HepG2 (cell line): Measurements from ENCODE around the gene GSK3A. TPM values are rescaled to one million over a fixed set of nuclear protein-coding genes. Genes with fewer than 3 reads are reported as not detected.

Experiments
- AHR ChIP-seq: IDR thresholded peaks from 2 replicates; pipeline ENCODE4 v1.6.1; 2018; ENCODE audit warnings: missing genetic modification reagents, missing compliant biosample characterization
- ATM ChIP-seq: fragments of 450-650 bp; IDR thresholded peaks from 2 replicates; pipeline ENCODE4 v1.7.1; 2017; ENCODE audit warnings: mild to moderate bottlenecking, borderline replicate concordance
- PRPF4 ChIP-seq: fragments of 200-400 bp; formaldehyde crosslinking; IDR thresholded peaks from 2 replicates; pipeline ENCODE4 v1.6.1; 2016; ENCODE audit warnings: low read length, low read depth; ENCODE audit not compliant: poor library complexity, severe bottlenecking
- RXRB ChIP-seq: IDR thresholded peaks from 2 replicates; pipeline ENCODE4 v1.6.1; 2016; ENCODE audit warnings: borderline replicate concordance, missing genetic modification reagents, missing compliant biosample characterization
- SKI ChIP-seq: fragments of 450-650 bp; IDR thresholded peaks from one replicate; pipeline ENCODE4 v1.6.1; 2018; ENCODE audit warnings: mild to moderate bottlenecking; ENCODE audit not compliant: partially characterized antibody
- ZBTB4 ChIP-seq: sonication (generic); formaldehyde crosslinking; IDR thresholded peaks from 2 replicates; pipeline ENCODE4 v1.4.0; 2020; ENCODE audit warnings: missing genetic modification reagents, mild to moderate bottlenecking, borderline replicate concordance
- ZFAT ChIP-seq: sonication (generic); formaldehyde crosslinking; conservative IDR thresholded peaks from 2 replicates; pipeline ENCODE4 v1.8.1; 2023; ENCODE audit warnings: missing genetic modification reagents, inconsistent platforms
- ZNF430 ChIP-seq: sonication (generic); formaldehyde crosslinking; IDR thresholded peaks from 2 replicates; pipeline ENCODE4 v1.9.0; 2021; ENCODE audit warnings: mild to moderate bottlenecking, missing genetic modification reagents
- ZNF598 ChIP-seq: sonication (generic); formaldehyde crosslinking; IDR thresholded peaks from 2 replicates; pipeline ENCODE4 v1.5.1; 2020; ENCODE audit warnings: mild to moderate bottlenecking, missing genetic modification reagents, borderline replicate concordance
- ZNF672 ChIP-seq: sonication (generic); formaldehyde crosslinking; IDR thresholded peaks from 2 replicates; pipeline ENCODE4 v1.8.1; 2022; ENCODE audit warnings: missing genetic modification reagents
- ZNF747 ChIP-seq: sonication (generic); formaldehyde crosslinking; IDR thresholded peaks from 2 replicates; pipeline ENCODE4 v1.8.1; 2023; ENCODE audit warnings: missing genetic modification reagents, mild to moderate bottlenecking, borderline replicate concordance
- ZUFSP ChIP-seq: sonication (generic); formaldehyde crosslinking; IDR thresholded peaks from 2 replicates; pipeline ENCODE4 v1.9.0; 2021; ENCODE audit warnings: missing genetic modification reagents, mild to moderate bottlenecking, borderline replicate concordance
- polyA plus RNA-seq, 8 experiments: library from polyadenylated mRNA; depleted of rRNA in 3 of 8; stranded (reverse) in 7 of 8; unstranded in 1 of 8; fragments of >200 nt; fragmentation: Illumina TruSeq in 4 of 8; extraction: Trizol in 4 of 8; gene quantifications; 2 replicates each; pipeline versions ENCODE4 v1.2.1 to v1.2.3, GENCODE V29; 2011 to 2016; ENCODE audit warnings: low read depth in 4 of 8, missing spikeins in 1 of 8, mixed read lengths in 1 of 8; ENCODE audit not compliant: insufficient read depth in 1 of 8
- total RNA-seq, 5 experiments: library from RNA; depleted of rRNA; stranded (reverse); fragments of >200 nt; fragmentation: Illumina TruSeq; extraction: Trizol; gene quantifications; 2 replicates each; pipeline ENCODE4 v1.2.3, GENCODE V29; 2016; ENCODE audit warnings: low read depth in 1 of 5
- TF ChIP-seq, protein P1 (sequence below): sonication (generic); formaldehyde crosslinking; IDR thresholded peaks from 2 replicates; pipeline ENCODE4 v1.5.0; 2020; ENCODE audit warnings: mild to moderate bottlenecking, missing genetic modification reagents
- TF ChIP-seq, protein P2 (sequence below): sonication (generic); formaldehyde crosslinking; IDR thresholded peaks from 2 replicates; pipeline ENCODE4 v1.4.0; 2020; ENCODE audit warnings: missing genetic modification reagents
- TF ChIP-seq, protein P3 (sequence below): sonication (generic); formaldehyde crosslinking; IDR thresholded peaks from 2 replicates; pipeline ENCODE4 v1.5.0; 2020; ENCODE audit warnings: mild to moderate bottlenecking, missing genetic modification reagents
- TF ChIP-seq, protein P4 (sequence below): sonication (generic); formaldehyde crosslinking; IDR thresholded peaks from 2 replicates; pipeline ENCODE4 v1.8.0; 2022; ENCODE audit warnings: low read depth, missing genetic modification reagents

GSK3A gene
- total and polyA plus RNA-seq, 2 of the 13 experiments (the other 11 are each of a cell fraction or from before 2014, with no cell fraction given): 16.9 to 52.5 TPM

- TF ChIP-seq, protein P1, sequence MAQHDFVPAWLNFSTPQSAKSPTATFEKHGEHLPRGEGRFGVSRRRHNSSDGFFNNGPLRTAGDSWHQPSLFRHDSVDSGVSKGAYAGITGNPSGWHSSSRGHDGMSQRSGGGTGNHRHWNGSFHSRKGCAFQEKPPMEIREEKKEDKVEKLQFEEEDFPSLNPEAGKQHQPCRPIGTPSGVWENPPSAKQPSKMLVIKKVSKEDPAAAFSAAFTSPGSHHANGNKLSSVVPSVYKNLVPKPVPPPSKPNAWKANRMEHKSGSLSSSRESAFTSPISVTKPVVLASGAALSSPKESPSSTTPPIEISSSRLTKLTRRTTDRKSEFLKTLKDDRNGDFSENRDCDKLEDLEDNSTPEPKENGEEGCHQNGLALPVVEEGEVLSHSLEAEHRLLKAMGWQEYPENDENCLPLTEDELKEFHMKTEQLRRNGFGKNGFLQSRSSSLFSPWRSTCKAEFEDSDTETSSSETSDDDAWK (CRISPR knock-in tag): no peak
- TF ChIP-seq ZNF430 (CRISPR knock-in tag) (no peak), AHR (CRISPR knock-in tag) (no peak), ZFAT (no peak), ZNF747 (CRISPR knock-in tag) (no peak), ZNF598 (CRISPR knock-in tag) (0 out of 2 replicates have a peak, but pooled peaks have one; percentile 25), RXRB (CRISPR knock-in tag) (no peak), PRPF4 (no peak), SKI (no peak), ZUFSP (CRISPR knock-in tag) (no peak), ZBTB4 (CRISPR knock-in tag) (no peak), ZNF672 (CRISPR knock-in tag) (no peak), ATM (no peak)
- TF ChIP-seq, protein P2, sequence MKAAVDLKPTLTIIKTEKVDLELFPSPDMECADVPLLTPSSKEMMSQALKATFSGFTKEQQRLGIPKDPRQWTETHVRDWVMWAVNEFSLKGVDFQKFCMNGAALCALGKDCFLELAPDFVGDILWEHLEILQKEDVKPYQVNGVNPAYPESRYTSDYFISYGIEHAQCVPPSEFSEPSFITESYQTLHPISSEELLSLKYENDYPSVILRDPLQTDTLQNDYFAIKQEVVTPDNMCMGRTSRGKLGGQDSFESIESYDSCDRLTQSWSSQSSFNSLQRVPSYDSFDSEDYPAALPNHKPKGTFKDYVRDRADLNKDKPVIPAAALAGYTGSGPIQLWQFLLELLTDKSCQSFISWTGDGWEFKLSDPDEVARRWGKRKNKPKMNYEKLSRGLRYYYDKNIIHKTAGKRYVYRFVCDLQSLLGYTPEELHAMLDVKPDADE (CRISPR knock-in tag): no peak
- TF ChIP-seq, protein P3, sequence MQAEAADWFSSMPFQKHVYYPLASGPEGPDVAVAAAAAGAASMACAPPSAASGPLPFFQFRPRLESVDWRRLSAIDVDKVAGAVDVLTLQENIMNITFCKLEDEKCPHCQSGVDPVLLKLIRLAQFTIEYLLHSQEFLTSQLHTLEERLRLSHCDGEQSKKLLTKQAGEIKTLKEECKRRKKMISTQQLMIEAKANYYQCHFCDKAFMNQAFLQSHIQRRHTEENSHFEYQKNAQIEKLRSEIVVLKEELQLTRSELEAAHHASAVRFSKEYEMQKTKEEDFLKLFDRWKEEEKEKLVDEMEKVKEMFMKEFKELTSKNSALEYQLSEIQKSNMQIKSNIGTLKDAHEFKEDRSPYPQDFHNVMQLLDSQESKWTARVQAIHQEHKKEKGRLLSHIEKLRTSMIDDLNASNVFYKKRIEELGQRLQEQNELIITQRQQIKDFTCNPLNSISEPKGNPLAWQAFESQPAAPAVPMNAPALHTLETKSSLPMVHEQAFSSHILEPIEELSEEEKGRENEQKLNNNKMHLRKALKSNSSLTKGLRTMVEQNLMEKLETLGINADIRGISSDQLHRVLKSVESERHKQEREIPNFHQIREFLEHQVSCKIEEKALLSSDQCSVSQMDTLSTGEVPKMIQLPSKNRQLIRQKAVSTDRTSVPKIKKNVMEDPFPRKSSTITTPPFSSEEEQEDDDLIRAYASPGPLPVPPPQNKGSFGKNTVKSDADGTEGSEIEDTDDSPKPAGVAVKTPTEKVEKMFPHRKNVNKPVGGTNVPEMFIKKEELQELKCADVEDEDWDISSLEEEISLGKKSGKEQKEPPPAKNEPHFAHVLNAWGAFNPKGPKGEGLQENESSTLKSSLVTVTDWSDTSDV (CRISPR knock-in tag): peak; percentile 49; the same call in 1 of the 2 replicates
- TF ChIP-seq, protein P4, sequence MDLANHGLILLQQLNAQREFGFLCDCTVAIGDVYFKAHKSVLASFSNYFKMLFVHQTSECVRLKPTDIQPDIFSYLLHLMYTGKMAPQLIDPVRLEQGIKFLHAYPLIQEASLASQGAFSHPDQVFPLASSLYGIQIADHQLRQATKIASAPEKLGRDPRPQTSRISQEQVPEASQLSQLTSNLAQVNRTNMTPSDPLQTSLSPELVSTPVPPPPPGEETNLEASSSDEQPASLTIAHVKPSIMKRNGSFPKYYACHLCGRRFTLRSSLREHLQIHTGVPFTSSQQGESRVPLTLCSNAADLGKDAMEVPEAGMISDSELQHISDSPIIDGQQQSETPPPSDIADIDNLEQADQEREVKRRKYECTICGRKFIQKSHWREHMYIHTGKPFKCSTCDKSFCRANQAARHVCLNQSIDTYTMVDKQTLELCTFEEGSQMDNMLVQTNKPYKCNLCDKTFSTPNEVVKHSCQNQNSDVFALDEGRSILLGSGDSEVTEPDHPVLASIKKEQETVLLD (CRISPR knock-in tag): no peak
Measured at GRCh38 chr19:42283188-42284065, 41.0 kb upstream of the GSK3A start (continued).
